ENCODE results near the gene MAMDC2.

Gene MAMDC2

GRCh38 chr9:70258692-70259511 lies 215.3 kb downstream of the MAMDC2 start, which contains the start of gene SMC5:
Gene SMC5 (plus strand): TSS chr9:70258978. CDS start chr9:70259079, 101 bp downstream.
- Mint-ChIP-seq H3K27me3 (no peaks in the 10 kb centered on the region), H3K9me3 (peaks cover 5 to 9% of the 10 kb centered on the region in 2 donors), H3K4me3 (peak within 1 kb of the TSS; percentile 91 to 93), H3K36me3 (peaks cover 42 to 45% of the 10 kb centered on the region in 2 donors), H3K4me1 (peaks cover 44 to 56% of the 10 kb centered on the region in 2 donors), H3K27ac (peak within 1 kb of the TSS; percentile 99)
- peak; percentile 69 to 80 for ATAC-seq (replicated peaks)
- DNase-seq = peak; percentile 95

- H3K4me3 Mint-ChIP-seq = peak overlapping the region; percentile 91 to 93
- H3K9me3 Mint-ChIP-seq = peaks cover 5 to 9% of the 10 kb centered on the region in 2 donors
- H3K36me3 Mint-ChIP-seq = peaks cover 42 to 45% of the 10 kb centered on the region in 2 donors
- ATAC-seq (replicated peaks) = no peak
- peaks cover 44 to 56% of the 10 kb centered on the region in 2 donors for H3K4me1 Mint-ChIP-seq
- H3K27ac Mint-ChIP-seq = peak overlapping the region; percentile 99
- DNase-seq = no peak
- no peaks in the 10 kb centered on the region for H3K27me3 Mint-ChIP-seq
Observed at GRCh38 chr9:70259512-70259802, 215.8 kb downstream of the MAMDC2 start.

- peaks cover 47 to 61% of the 10 kb centered on the region in 2 donors for H3K4me1 Mint-ChIP-seq
- H3K4me3 Mint-ChIP-seq = peak overlapping the region; percentile 91 to 93
- H3K36me3 Mint-ChIP-seq = peaks cover 42 to 49% of the 10 kb centered on the region in 2 donors
- peak overlapping the region; percentile 99 for H3K27ac Mint-ChIP-seq
- no peaks in the 10 kb centered on the region for H3K27me3 Mint-ChIP-seq
- peaks cover 5 to 9% of the 10 kb centered on the region in 2 donors for H3K9me3 Mint-ChIP-seq
- no peak for DNase-seq
- no peak for ATAC-seq (replicated peaks)
Observed at GRCh38 chr9:70260007-70260443, 216.4 kb downstream of the MAMDC2 start.

- Mint-ChIP-seq H3K4me1 (peaks cover 47 to 64% of the 10 kb centered on the region in 2 donors), H3K9me3 (peaks cover 5 to 9% of the 10 kb centered on the region in 2 donors), H3K27ac (peak overlapping the region; percentile 99), H3K36me3 (peaks cover 44 to 52% of the 10 kb centered on the region in 2 donors), H3K27me3 (no peaks in the 10 kb centered on the region), H3K4me3 (peak overlapping the region; percentile 91 to 93)
- peak; percentile 64 for DNase-seq
- peak; percentile 40 to 45 for ATAC-seq (replicated peaks)
Observed at GRCh38 chr9:70260606-70261005, 217.0 kb downstream of the MAMDC2 start.

DNA sequence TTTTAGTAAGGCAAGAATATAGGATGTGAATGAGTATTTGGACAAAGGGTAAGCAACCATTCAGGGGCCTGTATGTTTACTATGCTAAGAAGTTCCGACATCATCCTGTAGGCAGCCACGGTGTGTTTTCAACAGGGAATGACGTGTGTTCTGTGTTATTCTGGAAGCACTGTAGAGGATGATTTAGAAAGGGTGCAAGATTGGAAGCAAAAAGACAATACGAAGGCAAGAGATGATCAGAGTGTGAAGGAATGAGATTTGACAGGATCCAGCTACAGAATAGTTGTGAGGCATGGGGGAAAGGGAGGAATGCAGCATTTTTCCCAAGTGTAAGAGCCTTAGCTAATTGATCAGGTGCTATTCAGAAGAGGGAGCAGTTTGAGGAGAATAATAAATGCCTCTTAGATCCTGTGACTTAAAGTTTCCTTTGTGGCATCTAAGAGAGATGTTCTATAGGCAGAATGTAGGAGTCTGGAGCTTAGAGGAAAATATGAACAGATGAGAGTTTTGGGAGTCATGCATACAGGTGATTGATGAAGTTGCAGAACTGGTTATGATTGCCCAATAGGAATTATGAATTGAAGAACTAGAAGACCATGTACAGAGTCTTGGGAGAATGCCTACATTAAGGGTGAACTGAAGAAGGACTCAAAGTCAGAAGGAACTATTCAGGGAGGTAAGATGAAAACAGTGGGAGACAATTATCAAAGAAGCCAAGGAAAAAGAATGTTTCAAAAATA lies 217.7 kb downstream of the MAMDC2 start:
- Mint-ChIP-seq H3K36me3 (peaks cover 42 to 54% of the 10 kb centered on the region in 2 donors), H3K27me3 (no peaks in the 10 kb centered on the region), H3K27ac (peak overlapping the region; percentile 99), H3K4me3 (peak overlapping the region; percentile 91 to 93), H3K4me1 (peaks cover 44 to 61% of the 10 kb centered on the region in 2 donors), H3K9me3 (peaks cover 5 to 9% of the 10 kb centered on the region in 2 donors)
- DNase-seq = no peak
- no peak for ATAC-seq (replicated peaks)

DNA sequence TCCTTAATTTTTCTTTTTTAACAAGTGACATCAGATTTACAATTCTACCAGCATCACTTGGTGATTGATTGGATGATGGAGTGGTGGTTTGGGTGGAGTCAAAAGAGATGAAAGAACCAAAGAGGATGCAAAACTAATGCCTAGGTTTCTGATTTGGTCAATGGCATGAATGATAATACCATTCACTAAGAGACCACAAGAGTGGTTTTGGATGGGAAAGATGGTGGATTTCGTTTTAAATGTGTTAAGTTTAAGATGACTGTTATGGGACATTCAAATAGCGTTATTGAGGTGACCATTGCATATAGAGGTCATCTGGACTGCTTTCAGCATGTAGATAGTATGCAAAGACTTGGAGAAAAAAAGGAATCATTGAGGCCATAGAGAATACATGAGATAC lies 218.7 kb downstream of the MAMDC2 start:
- DNase-seq (no peak), ATAC-seq (replicated peaks) (peak; percentile 8 to 12)
- H3K36me3 Mint-ChIP-seq = peaks cover 41 to 48% of the 10 kb centered on the region in 2 donors
- H3K27ac Mint-ChIP-seq = peak overlapping the region; percentile 99
- peaks cover 41 to 56% of the 10 kb centered on the region in 2 donors for H3K4me1 Mint-ChIP-seq
- no peaks in the 10 kb centered on the region for H3K27me3 Mint-ChIP-seq
- H3K4me3 Mint-ChIP-seq = peak overlapping the region; percentile 91 to 93
- peaks cover 5 to 9% of the 10 kb centered on the region in 2 donors for H3K9me3 Mint-ChIP-seq

- peak overlapping the region; percentile 91 to 93 for H3K4me3 Mint-ChIP-seq
- peak overlapping the region; percentile 99 for H3K27ac Mint-ChIP-seq
- DNase-seq = peak; percentile 36
Observed at GRCh38 chr9:70262948-70263347, 219.3 kb downstream of the MAMDC2 start.

GRCh38 chr9:70263421-70263820 lies 219.8 kb downstream of the MAMDC2 start:
- DNase-seq = no peak
- Mint-ChIP-seq H3K27me3 (no peaks in the 10 kb centered on the region), H3K9me3 (peaks cover 5 to 9% of the 10 kb centered on the region in 2 donors)

More at GRCh38 chr9:70262948-70263347, 219.3 kb downstream of the MAMDC2 start:
- peak; percentile 2 to 6 for ATAC-seq (replicated peaks)
- Mint-ChIP-seq H3K36me3 (peaks cover 43 to 50% of the 10 kb centered on the region in 2 donors), H3K4me1 (peaks cover 41 to 54% of the 10 kb centered on the region in 2 donors), H3K27me3 (no peaks in the 10 kb centered on the region), H3K9me3 (peaks cover 5 to 9% of the 10 kb centered on the region in 2 donors)

More at GRCh38 chr9:70263421-70263820, 219.8 kb downstream of the MAMDC2 start:
- Mint-ChIP-seq H3K27ac (peak overlapping the region; percentile 20), H3K4me3 (no peak overlapping the region), H3K36me3 (peaks cover 43 to 50% of the 10 kb centered on the region in 2 donors), H3K4me1 (peaks cover 37 to 50% of the 10 kb centered on the region in 2 donors)
- no peak for ATAC-seq (replicated peaks)

Measured in stimulated activated naive B cell treated with anti-CD40 and anti-IgM and Interleukin-4, amounts not matched to agents 10 μg/mL and 1 μg/mL and 100 μg/mL, for 72 hours (primary cell).